ENCODE data around the gene ABHD17A.

GRCh38 chr19:1828279-1829238, 56.7 kb downstream of the ABHD17A start:
- no peak for TF ChIP-seq CTCF (conservative IDR thresholded peaks at IDR 0.05 in 1 of 2, IDR thresholded peaks at IDR 0.05 in 1 of 2; ENCODE audit: extremely low read depth in 1 of 2, insufficient read depth in 1 of 2, low read depth in 1 of 2, low read length in 2 of 2)
- no peak for TF ChIP-seq EZH2 (IDR thresholded peaks at IDR 0.05; ENCODE audit: borderline replicate concordance, low read length)

All from mammary epithelial cell (primary cell).